Urinary bladder (tissue), 4 donors: ENCODE measurements around the gene CYP27A1. TPM values are rescaled to one million over a fixed set of nuclear protein-coding genes. Genes with fewer than 3 reads are reported as not detected.
"Not testable (repeated sequence)": the region's sequence is repeated elsewhere in the genome, so short reads cannot be mapped to it uniquely, and the experiment has no call there.

ENCODE experiments used
- DNase-seq: peaks from one replicate; pipeline ENCODE4 v3.0.0-alpha.2; 2015; ENCODE audit errors: extremely low spot score
- H3K27ac ChIP-seq: one replicate; pipeline ENCODE4 v1.5.1; 2013; ENCODE audit warnings: low read depth, mild to moderate bottlenecking, moderate library complexity
- H3K36me3 ChIP-seq: one replicate; pipeline ENCODE4 v1.6.1; 2013; ENCODE audit warnings: mild to moderate bottlenecking, moderate library complexity; ENCODE audit not compliant: insufficient read depth
- H3K4me1 ChIP-seq: one replicate; pipeline ENCODE4 v1.6.1; 2013; ENCODE audit warnings: mild to moderate bottlenecking, moderate library complexity; ENCODE audit not compliant: insufficient read depth
- H3K4me3 ChIP-seq: one replicate; pipeline ENCODE4 v1.5.1; 2013; ENCODE audit warnings: low read depth, low read length
- WGBS: extraction: QIAGEN DNeasy Blood & Tissue Kit; methylation state at CpG from one replicate; pipeline ENCODE4 v1.1.7; 2013; 5-methylcytosine and 5-hydroxymethylcytosine counted together
- polyA plus RNA-seq: library from polyadenylated mRNA; stranded (reverse); fragments of 200-250 nt; gene quantifications from one replicate; pipeline ENCODE4 v1.2.3, GENCODE V29; 2013
- total RNA-seq: library from RNA; depleted of rRNA; stranded (reverse); fragments of >200 nt; gene quantifications from one replicate; pipeline ENCODE4 v1.2.3, GENCODE V29; 2014
- donor health status: healthy with polysubstance abuse.
- donor health status: healthy.

The CYP27A1 gene
- total and polyA plus RNA-seq, 2 donors = 10.3 to 41.1 TPM

DNA sequence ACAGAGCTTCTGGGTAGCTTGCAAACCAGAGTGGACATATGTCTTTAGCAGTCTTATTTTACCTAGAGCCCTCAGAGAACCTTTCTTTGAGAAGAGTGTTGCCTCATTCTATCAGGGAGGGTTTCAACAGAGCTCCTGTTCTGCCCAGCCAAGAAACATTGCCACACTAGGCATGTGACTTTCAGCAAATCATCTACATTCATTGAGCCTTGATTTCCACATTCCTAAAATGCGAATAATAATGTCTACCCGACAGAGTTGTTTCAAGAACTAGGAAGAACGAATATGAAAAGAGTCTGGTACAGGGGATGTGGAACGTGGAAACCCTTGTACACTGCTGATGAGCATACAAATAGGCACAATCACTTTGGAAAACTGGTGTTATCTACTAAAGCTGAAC is 57.5 kb downstream of the CYP27A1 start:
- Histone ChIP-seq H3K4me1 (no peaks in the 10 kb centered on the region), H3K4me3 (no peak overlapping the region), H3K36me3 (no peaks in the 10 kb centered on the region), H3K27ac (no peak overlapping the region)
- WGBS = 73% methylated on average over 4 of the region's 4 CpGs
- DNase-seq = no peak

DNA sequence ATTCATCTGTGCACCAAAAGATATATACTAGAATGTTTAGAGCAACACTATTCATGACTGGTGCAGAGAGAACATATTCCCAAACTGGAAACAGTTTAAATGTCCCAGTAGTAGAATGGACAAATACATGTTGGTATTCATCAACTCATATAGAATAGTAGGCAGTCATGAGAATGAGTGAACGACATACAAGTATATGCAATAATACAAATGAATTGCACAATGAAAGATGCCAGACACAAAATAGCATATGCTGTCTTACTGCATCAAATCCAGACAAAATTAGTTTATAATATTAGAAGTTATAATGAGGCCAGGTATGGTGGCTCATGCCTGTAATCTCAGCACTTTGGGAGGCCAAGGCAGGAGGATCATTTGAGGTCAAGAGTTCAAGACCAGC is 57.9 kb downstream of the CYP27A1 start:
- Histone ChIP-seq H3K36me3 (no peaks in the 10 kb centered on the region), H3K27ac (no peak overlapping the region), H3K4me3 (no peak overlapping the region), H3K4me1 (no peaks in the 10 kb centered on the region)
- 88% methylated on average over 1 of the region's 1 CpG for WGBS
- no peak for DNase-seq

- not testable (repeated sequence) for H3K4me1 ChIP-seq, DNase-seq, H3K27ac ChIP-seq, H3K36me3 ChIP-seq, H3K4me3 ChIP-seq
- 78% methylated on average over 5 of the region's 5 CpGs for WGBS
These were observed 62.4 kb downstream of the CYP27A1 start for GRCh38 chr2:218844334-218844733.

DNA sequence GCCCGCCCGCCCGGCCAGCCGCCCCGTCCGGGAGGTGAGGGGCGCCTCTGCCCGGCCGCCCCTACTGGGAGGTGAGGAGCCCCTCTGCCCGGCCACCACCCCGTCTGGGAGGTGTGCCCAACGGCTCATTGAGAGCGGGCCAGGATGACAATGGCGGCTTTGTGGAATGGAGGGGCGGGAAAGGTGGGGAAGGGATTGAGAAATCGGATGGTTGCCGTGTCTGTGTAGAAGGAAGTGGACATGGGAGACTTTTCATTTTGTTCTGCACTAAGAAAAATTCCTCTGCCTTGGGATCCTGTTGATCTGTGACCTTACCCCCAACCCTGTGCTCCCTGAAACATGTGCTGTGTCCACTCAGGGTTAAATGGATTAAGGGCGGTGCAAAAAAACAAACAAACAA is 65.0 kb downstream of the CYP27A1 start:
- H3K27ac ChIP-seq, H3K4me1 ChIP-seq, H3K4me3 ChIP-seq, H3K36me3 ChIP-seq, DNase-seq: not testable (repeated sequence)
- 79% methylated on average over 17 of the region's 18 CpGs for WGBS

DNA sequence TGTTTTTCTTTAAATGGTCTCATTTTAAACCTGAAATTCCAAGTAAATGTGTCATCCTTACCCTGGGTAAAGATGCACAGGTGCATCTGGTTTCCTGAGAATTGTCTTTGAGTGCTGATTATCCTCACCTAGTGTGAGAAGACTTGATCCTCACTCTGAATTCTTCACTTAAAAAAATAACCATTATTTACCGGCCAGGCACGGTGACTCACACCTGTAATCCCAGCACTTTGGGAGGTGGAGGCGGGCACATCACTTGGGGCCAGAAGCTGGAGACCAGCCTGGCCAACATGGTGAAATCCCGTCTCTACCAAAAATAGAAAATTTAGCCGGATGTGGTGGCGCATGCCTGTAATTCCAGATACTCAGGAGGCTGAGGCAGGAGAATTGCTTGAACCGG is 67.8 kb downstream of the CYP27A1 start:
- WGBS = 73% methylated on average over 7 of the region's 7 CpGs
- no peak for DNase-seq
- H3K4me3 ChIP-seq = no peak overlapping the region

GRCh38 chr2:218850796-218851195 is 68.8 kb downstream of the CYP27A1 start:
- no peak overlapping the region for H3K27ac ChIP-seq
- WGBS = 77% methylated on average over 2 of the region's 2 CpGs
- DNase-seq = no peak

More for the DNA sequence above, 67.8 kb downstream of the CYP27A1 start:
- H3K4me1 ChIP-seq = peaks cover 2% of the 10 kb centered on the region
- no peaks in the 10 kb centered on the region for H3K36me3 ChIP-seq
- no peak overlapping the region for H3K27ac ChIP-seq

GRCh38 chr2:218851286-218851685 is 69.3 kb downstream of the CYP27A1 start:
- Histone ChIP-seq H3K4me3 (no peak overlapping the region), H3K36me3 (no peaks in the 10 kb centered on the region), H3K27ac (no peak overlapping the region), H3K4me1 (peaks cover 2% of the 10 kb centered on the region)
- no peak for DNase-seq
- WGBS = 32% methylated on average over 3 of the region's 3 CpGs

More at GRCh38 chr2:218850796-218851195, 68.8 kb downstream of the CYP27A1 start:
- H3K4me3 ChIP-seq = no peak overlapping the region
- H3K36me3 ChIP-seq = no peaks in the 10 kb centered on the region
- H3K4me1 ChIP-seq = peaks cover 2% of the 10 kb centered on the region

DNA sequence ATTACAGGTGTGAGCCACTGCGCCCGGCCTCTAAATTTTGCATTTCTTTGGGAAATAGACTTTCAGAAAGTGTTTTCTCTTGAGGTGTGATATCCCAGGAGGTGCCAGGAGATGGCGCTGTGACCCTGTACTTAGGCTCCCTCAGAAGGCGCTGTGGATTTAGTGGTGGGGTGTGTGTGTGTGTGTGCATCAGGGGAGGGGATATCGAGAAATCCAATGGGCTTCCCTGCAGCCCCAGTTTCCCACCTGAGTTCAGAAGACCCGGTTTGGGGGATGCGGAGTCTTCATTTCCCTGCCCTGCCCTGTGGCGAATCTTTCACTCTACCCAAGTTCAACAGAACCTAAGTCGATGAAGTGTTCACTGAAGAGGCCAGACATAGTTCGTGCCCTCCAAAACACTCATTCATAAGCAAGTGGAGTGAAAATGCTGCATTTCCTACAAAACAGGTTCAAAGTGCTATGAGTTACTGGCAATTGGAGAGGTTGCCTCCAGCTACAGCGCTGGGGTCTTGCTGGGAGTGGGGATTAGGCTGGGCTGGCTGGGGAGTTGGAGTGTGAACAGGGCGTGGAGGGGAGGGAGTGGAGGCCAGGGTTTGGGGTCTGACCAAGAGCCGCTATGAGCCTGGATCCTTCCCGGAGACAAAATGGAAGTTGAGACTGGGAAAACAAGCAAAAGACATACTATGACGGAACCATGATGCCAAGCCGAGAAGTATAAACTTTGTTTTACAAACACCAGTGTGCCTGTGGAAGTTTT is 71.1 kb downstream of the CYP27A1 start:
- H3K36me3 ChIP-seq = no peaks in the 10 kb centered on the region
- no peak overlapping the region for H3K27ac ChIP-seq
- no peak for DNase-seq
- no peak overlapping the region for H3K4me3 ChIP-seq
- peaks cover 2% of the 10 kb centered on the region for H3K4me1 ChIP-seq
- 17% methylated on average over 16 of the region's 16 CpGs for WGBS

DNA sequence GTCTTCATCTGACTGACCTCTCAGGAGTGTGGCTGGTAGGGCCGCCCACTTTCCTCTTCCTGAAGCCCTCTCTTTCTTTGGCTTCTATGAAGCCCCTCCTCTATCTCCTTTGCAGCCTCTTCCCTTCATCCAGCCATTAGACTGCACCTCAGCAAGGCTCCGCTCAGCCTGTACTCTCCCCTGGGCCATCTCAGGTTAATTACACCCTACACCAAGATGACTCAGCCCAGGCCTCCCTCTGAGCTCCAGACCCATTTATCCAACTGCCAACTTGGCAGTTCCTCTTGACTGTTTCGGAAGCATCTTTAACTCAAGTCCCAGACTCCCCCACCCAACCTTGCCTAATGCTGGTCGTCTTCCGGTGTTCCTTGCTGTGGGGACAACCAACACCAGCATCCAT is 71.8 kb downstream of the CYP27A1 start:
- peaks cover 2% of the 10 kb centered on the region for H3K4me1 ChIP-seq
- DNase-seq = no peak
- no peak overlapping the region for H3K27ac ChIP-seq
- 40% methylated on average over 5 of the region's 5 CpGs for WGBS
- no peaks in the 10 kb centered on the region for H3K36me3 ChIP-seq
- no peak overlapping the region for H3K4me3 ChIP-seq

GRCh38 chr2:218854860-218855259 is 72.9 kb downstream of the CYP27A1 start:
- WGBS = 34% methylated on average over 5 of the region's 5 CpGs
- H3K4me1 ChIP-seq = peaks cover 2% of the 10 kb centered on the region
- H3K36me3 ChIP-seq = no peaks in the 10 kb centered on the region
- H3K4me3 ChIP-seq = no peak overlapping the region
- no peak overlapping the region for H3K27ac ChIP-seq
- DNase-seq = no peak

GRCh38 chr2:218855305-218856166 is 73.6 kb downstream of the CYP27A1 start:
- 50% methylated on average over 14 of the region's 14 CpGs for WGBS
- Histone ChIP-seq H3K4me1 (peaks cover 2% of the 10 kb centered on the region), H3K36me3 (no peaks in the 10 kb centered on the region), H3K27ac (no peak overlapping the region), H3K4me3 (no peak overlapping the region)
- no peak for DNase-seq

- Histone ChIP-seq H3K4me1 (peaks cover 2% of the 10 kb centered on the region), H3K27ac (no peak overlapping the region), H3K4me3 (no peak overlapping the region), H3K36me3 (no peaks in the 10 kb centered on the region)
- WGBS = 28% methylated on average over 12 of the region's 12 CpGs
- DNase-seq = no peak
These were observed 74.4 kb downstream of the CYP27A1 start for GRCh38 chr2:218856167-218856895.

DNA sequence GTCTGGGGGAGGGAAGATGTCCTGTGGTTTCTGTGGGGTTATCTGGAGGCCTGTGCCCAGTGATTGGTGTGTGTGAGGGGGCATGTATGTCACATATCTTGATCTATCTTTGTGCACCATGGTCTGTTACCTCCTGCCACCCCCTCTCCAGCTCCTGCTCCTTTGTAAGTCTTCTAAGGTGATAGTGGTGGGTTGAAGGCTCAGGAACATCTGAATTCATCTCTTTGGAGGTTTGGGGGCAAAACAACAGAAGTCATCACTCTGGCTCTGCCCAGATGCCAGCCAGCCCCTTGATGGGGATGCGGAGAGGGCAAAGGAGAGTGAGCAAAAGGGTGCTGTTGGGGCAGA is 74.9 kb downstream of the CYP27A1 start:
- Histone ChIP-seq H3K4me3 (no peak overlapping the region), H3K36me3 (no peaks in the 10 kb centered on the region), H3K4me1 (peaks cover 2% of the 10 kb centered on the region), H3K27ac (no peak overlapping the region)
- DNase-seq = no peak
- 69% methylated on average over 1 of the region's 1 CpG for WGBS
